Mucosa of descending colon (tissue), 3 donors: ENCODE data around the gene TMBIM6. TPM values are rescaled to one million over a fixed set of nuclear protein-coding genes. Genes with fewer than 3 reads are reported as not detected.

Experiments
- ATAC-seq: fragments of 200-7000 bp; cut with Tn5 transposase; one replicate; pipeline ENCODE4 v1.9.1; 2020; ENCODE audit warnings: mild to moderate bottlenecking, moderate library complexity
- DNase-seq, 3 donors: peaks; one replicate each; pipeline ENCODE4 v3.0.0-alpha.2; 2020
- H3K36me3 ChIP-seq: fragments of 200-600 bp; one replicate; pipeline ENCODE4 v1.8.0; 2021; ENCODE audit warnings: low read depth, mild to moderate bottlenecking
- H3K4me1 ChIP-seq: fragments of 200-600 bp; one replicate; pipeline ENCODE4 v1.8.0; 2021; ENCODE audit warnings: low read depth, mild to moderate bottlenecking
- H3K4me3 ChIP-seq: fragments of 200-600 bp; one replicate; pipeline ENCODE4 v1.8.0; 2021; ENCODE audit warnings: mild to moderate bottlenecking
- H3K9me3 ChIP-seq: fragments of 200-600 bp; one replicate; pipeline ENCODE4 v1.8.0; 2021; ENCODE audit warnings: mild to moderate bottlenecking
- CTCF ChIP-seq: fragments of 200-600 bp; IDR thresholded peaks from one replicate; pipeline ENCODE4 v1.8.0; 2022; ENCODE audit warnings: antibody characterized with exemption, mild to moderate bottlenecking
- intact Hi-C, 2 donors: fragments of 100-400 bp; cut with DNase I in 1 of 2; cut with micrococcal nuclease in 1 of 2; formaldehyde crosslinking; loops; one replicate each; pipeline versions ENCODE4 v1.11.0 to v1.11.1; 2022; cut with DNase I, micrococcal nuclease
- total RNA-seq, 3 donors: library from RNA; stranded (reverse); fragmentation: NEBNext Ultra II Directional in 2 of 3; extraction: Animal tissue kit (Norgen Biotek cat#: 25700) in 2 of 3; gene quantifications; one replicate each; pipeline versions ENCODE4 v1.2.1 to v1.2.4, GENCODE V29; 2021 to 2023
- donor health status: DM: no; HTN: no; CAD: no; lungs with moderate emphysema.
- donor health status: DM: no; HTN: no; CAD: no.
- donor health status: DM: no; HTN: yes; CAD: no.

The TMBIM6 gene
- total RNA-seq, 3 donors from 2014 or later, result 614 to 954 (median 773) TPM

GRCh38 chr12:49800421-49801140, 59.2 kb downstream of the TMBIM6 start:
- ATAC-seq (no peak), DNase-seq (no peak)
- no peak for TF ChIP-seq CTCF
- no peak overlapping the region for H3K4me3 ChIP-seq
- H3K36me3 ChIP-seq, result no peaks in the 10 kb centered on the region
- intact Hi-C loops, result no loop called here
- H3K4me1 ChIP-seq, result no peaks in the 10 kb centered on the region
- no peaks in the 10 kb centered on the region for H3K9me3 ChIP-seq

GRCh38 chr12:49801141-49802063, 60.0 kb downstream of the TMBIM6 start:
- ATAC-seq, result no peak
- H3K4me1 ChIP-seq, result no peaks in the 10 kb centered on the region
- no peak for DNase-seq

GRCh38 chr12:49803693-49804450, 62.5 kb downstream of the TMBIM6 start:
- H3K9me3 ChIP-seq, result no peaks in the 10 kb centered on the region
- H3K4me1 ChIP-seq, result no peaks in the 10 kb centered on the region
- TF ChIP-seq CTCF, result no peak
- H3K36me3 ChIP-seq, result no peaks in the 10 kb centered on the region
- DNase-seq, result no peak
- intact Hi-C loops, result no loop called here
- no peak overlapping the region for H3K4me3 ChIP-seq
- no peak for ATAC-seq

More at GRCh38 chr12:49801141-49802063, 60.0 kb downstream of the TMBIM6 start:
- no peaks in the 10 kb centered on the region for H3K9me3 ChIP-seq
- no peak overlapping the region for H3K4me3 ChIP-seq
- no peak for TF ChIP-seq CTCF
- H3K36me3 ChIP-seq, result no peaks in the 10 kb centered on the region
- intact Hi-C loops, result no loop called here

GRCh38 chr12:49804821-49805220, 63.5 kb downstream of the TMBIM6 start:
- no peak for TF ChIP-seq CTCF
- H3K9me3 ChIP-seq, result no peaks in the 10 kb centered on the region
- no peak overlapping the region for H3K4me3 ChIP-seq
- no peak for ATAC-seq
- DNase-seq, result no peak
- no peaks in the 10 kb centered on the region for H3K36me3 ChIP-seq
- intact Hi-C loops, result no loop called here
- H3K4me1 ChIP-seq, result peaks cover 3% of the 10 kb centered on the region

GRCh38 chr12:49805409-49805808, 64.1 kb downstream of the TMBIM6 start:
- no peaks in the 10 kb centered on the region for H3K9me3 ChIP-seq
- intact Hi-C loops, result no loop called here
- DNase-seq, result no peak
- H3K36me3 ChIP-seq, result no peaks in the 10 kb centered on the region
- peaks cover 3% of the 10 kb centered on the region for H3K4me1 ChIP-seq
- H3K4me3 ChIP-seq, result no peak overlapping the region
- no peak for TF ChIP-seq CTCF
- no peak for ATAC-seq
